ENCODE data around the gene HNRNPA2B1. TPM values are rescaled to one million over a fixed set of nuclear protein-coding genes. Genes with fewer than 3 reads are reported as not detected.

The HNRNPA2B1 gene
- total RNA-seq = 100 to 1,000 TPM; 912 to 975 (median 924) TPM

- peaks cover 3% of the 10 kb centered on the region for H3K27me3 Mint-ChIP-seq (ENCODE audit: low read depth)
- H3K9me3 Mint-ChIP-seq = no peaks in the 10 kb centered on the region
- ATAC-seq (peak; percentile 70 to 73), DNase-seq (peak; percentile 97)
- H3K4me3 Mint-ChIP-seq = peak within 1 kb of the TSS; percentile 99
- peaks cover 59% of the 10 kb centered on the region for H3K36me3 Mint-ChIP-seq (ENCODE audit: insufficient read depth)
- H3K4me1 Mint-ChIP-seq (ENCODE audit: low read depth) = peaks cover 46% of the 10 kb centered on the region
Measured at GRCh38 chr7:26200444-26201246, at the start of gene HNRNPA2B1. Gene HNRNPA2B1 (minus strand): TSS chr7:26200746. CDS start chr7:26200577, 169 bp downstream.

GRCh38 chr7:26250239-26250638 lies 49.7 kb upstream of the HNRNPA2B1 start:
- ATAC-seq (no peak), DNase-seq (no peak)
- H3K4me3 Mint-ChIP-seq = no peak overlapping the region
- H3K9me3 Mint-ChIP-seq = no peaks in the 10 kb centered on the region
- H3K4me1 Mint-ChIP-seq (ENCODE audit: low read depth) = no peaks in the 10 kb centered on the region
- no peaks in the 10 kb centered on the region for H3K36me3 Mint-ChIP-seq (ENCODE audit: insufficient read depth)
- no peaks in the 10 kb centered on the region for H3K27me3 Mint-ChIP-seq (ENCODE audit: low read depth)

- Mint-ChIP-seq H3K4me3 (no peak overlapping the region), H3K36me3 (ENCODE audit: insufficient read depth) (no peaks in the 10 kb centered on the region), H3K27me3 (ENCODE audit: low read depth) (peaks cover 3% of the 10 kb centered on the region), H3K9me3 (no peaks in the 10 kb centered on the region), H3K4me1 (ENCODE audit: low read depth) (no peaks in the 10 kb centered on the region)
- ATAC-seq (no peak), DNase-seq (no peak)
Measured at GRCh38 chr7:26245150-26245549, 44.6 kb upstream of the HNRNPA2B1 start.

- DNase-seq (no peak), ATAC-seq (no peak)
- Mint-ChIP-seq H3K4me1 (ENCODE audit: low read depth) (no peaks in the 10 kb centered on the region), H3K36me3 (ENCODE audit: insufficient read depth) (no peaks in the 10 kb centered on the region), H3K27me3 (ENCODE audit: low read depth) (peaks cover 3% of the 10 kb centered on the region), H3K9me3 (no peaks in the 10 kb centered on the region), H3K4me3 (no peak overlapping the region)
Measured at GRCh38 chr7:26238032-26238431, 37.5 kb upstream of the HNRNPA2B1 start.

GRCh38 chr7:26237035-26237807 lies 36.7 kb upstream of the HNRNPA2B1 start:
- H3K4me1 Mint-ChIP-seq (ENCODE audit: low read depth) = no peaks in the 10 kb centered on the region
- H3K4me3 Mint-ChIP-seq = no peak overlapping the region
- ATAC-seq (no peak), DNase-seq (no peak)
- H3K36me3 Mint-ChIP-seq (ENCODE audit: insufficient read depth) = no peaks in the 10 kb centered on the region
- no peaks in the 10 kb centered on the region for H3K9me3 Mint-ChIP-seq
- peaks cover 3% of the 10 kb centered on the region for H3K27me3 Mint-ChIP-seq (ENCODE audit: low read depth)

GRCh38 chr7:26233902-26234511 lies 33.5 kb upstream of the HNRNPA2B1 start:
- ATAC-seq (no peak), DNase-seq (no peak)
- Mint-ChIP-seq H3K4me1 (ENCODE audit: low read depth) (no peaks in the 10 kb centered on the region), H3K27me3 (ENCODE audit: low read depth) (no peaks in the 10 kb centered on the region), H3K36me3 (ENCODE audit: insufficient read depth) (no peaks in the 10 kb centered on the region), H3K4me3 (no peak overlapping the region), H3K9me3 (no peaks in the 10 kb centered on the region)

GRCh38 chr7:26227987-26228386 lies 27.4 kb upstream of the HNRNPA2B1 start:
- Mint-ChIP-seq H3K4me1 (ENCODE audit: low read depth) (no peaks in the 10 kb centered on the region), H3K4me3 (no peak overlapping the region), H3K27me3 (ENCODE audit: low read depth) (peaks cover 4% of the 10 kb centered on the region), H3K9me3 (no peaks in the 10 kb centered on the region), H3K36me3 (ENCODE audit: insufficient read depth) (no peaks in the 10 kb centered on the region)
- ATAC-seq (no peak), DNase-seq (no peak)

- ATAC-seq = no peak
- no peaks in the 10 kb centered on the region for H3K9me3 Mint-ChIP-seq
- H3K36me3 Mint-ChIP-seq (ENCODE audit: insufficient read depth) = no peaks in the 10 kb centered on the region
- H3K4me1 Mint-ChIP-seq (ENCODE audit: low read depth) = no peaks in the 10 kb centered on the region
- H3K27me3 Mint-ChIP-seq (ENCODE audit: low read depth) = peaks cover 6% of the 10 kb centered on the region
- no peak overlapping the region for H3K4me3 Mint-ChIP-seq
- DNase-seq = no peak
Measured at GRCh38 chr7:26224359-26224758, 23.8 kb upstream of the HNRNPA2B1 start.

GRCh38 chr7:26216049-26216448 lies 15.5 kb upstream of the HNRNPA2B1 start:
- no peak overlapping the region for H3K4me3 Mint-ChIP-seq
- H3K36me3 Mint-ChIP-seq (ENCODE audit: insufficient read depth) = peaks cover 16% of the 10 kb centered on the region
- H3K4me1 Mint-ChIP-seq (ENCODE audit: low read depth) = peaks cover 6% of the 10 kb centered on the region
- ATAC-seq (peak; percentile 46 to 57), DNase-seq (no peak)
- peaks cover under 1% of the 10 kb centered on the region for H3K27me3 Mint-ChIP-seq (ENCODE audit: low read depth)
- H3K9me3 Mint-ChIP-seq = no peaks in the 10 kb centered on the region

- ATAC-seq (no peak), DNase-seq (no peak)
- peaks cover 12% of the 10 kb centered on the region for H3K4me1 Mint-ChIP-seq (ENCODE audit: low read depth)
- H3K36me3 Mint-ChIP-seq (ENCODE audit: insufficient read depth) = peaks cover 28% of the 10 kb centered on the region
- no peak overlapping the region for H3K4me3 Mint-ChIP-seq
- no peaks in the 10 kb centered on the region for H3K27me3 Mint-ChIP-seq (ENCODE audit: low read depth)
- no peaks in the 10 kb centered on the region for H3K9me3 Mint-ChIP-seq
Measured at GRCh38 chr7:26213807-26214515, 13.4 kb upstream of the HNRNPA2B1 start.

- Mint-ChIP-seq H3K27me3 (ENCODE audit: low read depth) (no peaks in the 10 kb centered on the region), H3K36me3 (ENCODE audit: insufficient read depth) (peaks cover 28% of the 10 kb centered on the region), H3K9me3 (no peaks in the 10 kb centered on the region)
Measured at GRCh38 chr7:26212921-26213718, 12.6 kb upstream of the HNRNPA2B1 start.

GRCh38 chr7:26208040-26208439 lies 7.5 kb upstream of the HNRNPA2B1 start:
- Mint-ChIP-seq H3K4me3 (no peak overlapping the region), H3K9me3 (no peaks in the 10 kb centered on the region), H3K36me3 (ENCODE audit: insufficient read depth) (peaks cover 51% of the 10 kb centered on the region), H3K4me1 (ENCODE audit: low read depth) (peaks cover 46% of the 10 kb centered on the region), H3K27me3 (ENCODE audit: low read depth) (no peaks in the 10 kb centered on the region)
- DNase-seq (no peak), ATAC-seq (no peak)

More at GRCh38 chr7:26212921-26213718, 12.6 kb upstream of the HNRNPA2B1 start:
- no peak overlapping the region for H3K4me3 Mint-ChIP-seq
- no peak for DNase-seq
- H3K4me1 Mint-ChIP-seq (ENCODE audit: low read depth) = peaks cover 12% of the 10 kb centered on the region
- ATAC-seq = no peak

- H3K4me3 Mint-ChIP-seq = peak overlapping the region; percentile 90
- H3K36me3 Mint-ChIP-seq (ENCODE audit: insufficient read depth) = peaks cover 54% of the 10 kb centered on the region
- H3K4me1 Mint-ChIP-seq (ENCODE audit: low read depth) = peaks cover 42% of the 10 kb centered on the region
Measured at GRCh38 chr7:26203016-26203415, 2.5 kb upstream of the HNRNPA2B1 start.

More at GRCh38 chr7:26203016-26203415, 2.5 kb upstream of the HNRNPA2B1 start:
- ATAC-seq = no peak
- Mint-ChIP-seq H3K27me3 (ENCODE audit: low read depth) (peaks cover 3% of the 10 kb centered on the region), H3K9me3 (no peaks in the 10 kb centered on the region)
- no peak for DNase-seq
